ENCODE data around the gene NOTCH2. TPM values are rescaled to one million over a fixed set of nuclear protein-coding genes. Genes with fewer than 3 reads are reported as not detected.
A peak's percentile ranks its signal among the peaks of the same experiment; 100 is the strongest.
"Not testable (repeated sequence)": the region's sequence is repeated elsewhere in the genome, so short reads cannot be mapped to it uniquely, and the experiment has no call there.

Gene NOTCH2
- 179 TPM for total RNA-seq (2013)
- polyA plus RNA-seq (100 to 1,000 TPM in 1 of 3 donors, 10 to 100 TPM in 2; 47.3 to 108 (median 86.6) TPM), polyA minus RNA-seq (236 and 237 TPM in 2 replicates), total RNA-seq (860 to 3,421 (median 1,125) reads per million in 11 experiments)

DNA sequence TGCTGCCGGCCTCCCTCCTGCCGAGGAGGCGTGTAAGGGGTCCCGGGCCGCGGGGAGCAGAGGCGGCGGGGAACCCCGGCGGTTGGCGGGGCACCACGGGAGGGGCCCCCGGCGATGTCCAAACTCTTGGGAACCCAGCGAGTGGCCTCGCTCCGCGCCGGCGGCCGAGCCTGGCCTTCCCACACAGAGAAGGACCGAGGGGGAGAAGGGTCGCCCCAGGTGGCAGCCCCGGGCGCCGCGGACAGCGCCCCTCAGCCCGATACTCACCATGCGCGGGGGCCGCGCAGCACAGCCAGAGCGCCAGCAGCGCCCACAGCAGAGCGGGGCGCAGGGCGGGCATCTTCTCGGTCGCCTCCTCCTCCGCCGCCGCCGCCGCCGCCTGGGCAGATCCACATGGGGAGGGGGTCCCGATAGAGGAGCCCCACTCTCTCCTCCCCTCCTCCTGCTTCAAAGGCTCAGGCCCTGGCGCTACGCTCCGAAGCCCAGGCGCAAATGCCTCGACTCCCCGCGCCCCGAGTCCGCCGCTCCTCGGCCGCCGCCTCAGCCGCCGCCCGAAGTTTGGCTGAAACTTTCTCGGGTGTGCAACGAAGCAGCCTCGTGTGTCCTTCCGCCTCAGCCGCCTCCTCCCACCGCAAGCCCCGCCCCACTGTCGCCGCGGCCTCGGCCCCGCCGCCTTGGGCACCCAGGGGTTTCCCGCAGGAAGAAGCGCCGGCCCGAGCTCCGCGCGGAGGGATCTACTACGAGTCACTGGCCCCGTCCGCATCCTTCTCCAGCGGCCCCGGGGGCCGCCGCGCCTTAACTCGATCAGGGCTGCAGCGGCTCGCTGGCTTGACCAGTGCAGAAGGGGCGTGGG is at the start of gene NOTCH2:
Gene NOTCH2, minus strand, starts transcription at position 596 of the 853 bp plus-strand sequence. Its CDS starts 256 bp downstream, at position 340.
- H2AFZ ChIP-seq (ENCODE audit: insufficient read depth, low read depth, low read length, poor library complexity, severe bottlenecking); intact Hi-C loops (cut with micrococcal nuclease); H3K9me3 Mint-ChIP-seq; H3K4me1 ChIP-seq (ENCODE audit: control insufficient read depth in 1 of 2, insufficient read depth in 2 of 2, low read length in 2 of 2); H3K4me2 ChIP-seq (replicated peaks; ENCODE audit: extremely low read depth, low read length, poor library complexity, severe bottlenecking); H3K36me3 Mint-ChIP-seq; H3K27me3 Mint-ChIP-seq (ENCODE audit: low read depth in 3 of 3); H3K27me3 ChIP-seq (ENCODE audit: control insufficient read depth in 2 of 2, insufficient read depth in 2 of 2, low read length in 2 of 2); H3K36me3 ChIP-seq (replicated peaks in 1 of 2; ENCODE audit: control insufficient read depth in 1 of 2, insufficient read depth in 2 of 2, low read length in 2 of 2); H3K9me3 ChIP-seq (replicated peaks in 1 of 2; ENCODE audit: control insufficient read depth in 1 of 2, insufficient read depth in 1 of 2, low read length in 2 of 2); H4K20me1 ChIP-seq (ENCODE audit: insufficient read depth, low read length): not testable (repeated sequence)
- H3K4me3 ChIP-seq (replicated peaks in 1 of 3; ENCODE audit: low read depth in 2 of 3, low read length in 3 of 3), result peak within 1 kb of the TSS; percentile 35 to 83 (median 60)
- 0% methylated on average over 2 of the region's 95 CpGs for WGBS (ENCODE audit: insufficient coverage)
- DNase-seq, result peak in 2 of 3 donors; percentile 2 to 13
- peak within 1 kb of the TSS; percentile 67 to 76 for H3K4me3 Mint-ChIP-seq
- peak within 1 kb of the TSS in 1 of 2 donors; percentile 51 for H3K27ac ChIP-seq (ENCODE audit: low read depth in 1 of 2, low read length in 2 of 2)
- H3K9ac ChIP-seq (ENCODE audit: insufficient read depth, low read length, poor library complexity, severe bottlenecking), result peak within 1 kb of the TSS; percentile 65
- peaks cover 16% of the 10 kb centered on the region for H3K4me1 Mint-ChIP-seq
- H3K27ac Mint-ChIP-seq, result peak within 1 kb of the TSS in 6 of 7 donors; percentile 18 to 80 (median 74)
- peaks cover 29% of the 10 kb centered on the region for H3K79me2 ChIP-seq (ENCODE audit: insufficient read depth, low read length)

DNA sequence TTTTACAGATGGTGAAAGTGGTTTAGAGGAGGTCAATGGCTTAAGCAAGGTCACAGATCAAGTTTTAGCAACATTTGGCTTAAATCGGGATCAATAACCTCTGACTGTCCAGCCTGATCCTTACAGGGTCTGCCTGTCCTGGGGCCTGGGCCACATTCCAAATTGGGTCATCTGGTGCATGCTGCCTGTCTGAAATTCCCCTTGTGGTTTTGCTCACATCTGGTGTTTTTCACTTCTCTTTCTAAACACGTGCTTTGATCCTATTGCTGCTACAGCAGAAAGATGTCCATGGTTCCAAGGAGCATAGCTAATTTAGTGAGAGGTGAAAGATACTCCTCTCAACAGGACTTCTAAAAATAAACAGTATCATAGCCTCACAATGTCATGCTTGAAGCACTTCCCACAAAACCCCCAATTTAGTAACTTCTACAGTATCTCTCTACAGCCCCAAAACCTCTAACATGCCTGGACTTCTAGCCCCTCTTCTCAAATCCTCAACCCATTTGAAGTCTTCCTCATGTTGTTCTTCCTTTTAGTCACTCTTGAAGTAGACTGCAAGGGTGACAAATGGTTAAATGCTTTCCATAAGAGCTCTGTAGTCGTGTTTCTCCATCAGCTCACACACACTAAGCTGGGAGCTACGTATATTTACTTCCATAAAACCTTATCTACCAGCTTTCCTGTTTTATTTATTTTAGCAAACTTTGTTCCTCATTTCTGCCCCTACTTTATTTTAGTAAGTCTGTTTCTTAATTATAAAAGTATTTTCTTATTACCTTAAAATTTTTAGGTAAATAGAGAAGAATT is 48.1 kb upstream of the NOTCH2 start:
- no CpG with 5 or more reads among the region's 4 CpGs for WGBS (ENCODE audit: insufficient coverage)
- H3K9ac ChIP-seq (ENCODE audit: insufficient read depth, low read length, poor library complexity, severe bottlenecking); H3K79me2 ChIP-seq (ENCODE audit: insufficient read depth, low read length); H2AFZ ChIP-seq (ENCODE audit: insufficient read depth, low read depth, low read length, poor library complexity, severe bottlenecking); H3K36me3 ChIP-seq (replicated peaks in 1 of 2; ENCODE audit: control insufficient read depth in 1 of 2, insufficient read depth in 2 of 2, low read length in 2 of 2); H3K9me3 Mint-ChIP-seq; H3K27me3 ChIP-seq (ENCODE audit: control insufficient read depth in 2 of 2, insufficient read depth in 2 of 2, low read length in 2 of 2); H3K9me3 ChIP-seq (replicated peaks in 1 of 2; ENCODE audit: control insufficient read depth in 1 of 2, insufficient read depth in 1 of 2, low read length in 2 of 2); intact Hi-C loops (cut with micrococcal nuclease); H3K4me2 ChIP-seq (replicated peaks; ENCODE audit: extremely low read depth, low read length, poor library complexity, severe bottlenecking); H3K27me3 Mint-ChIP-seq (ENCODE audit: low read depth in 3 of 3); H4K20me1 ChIP-seq (ENCODE audit: insufficient read depth, low read length); H3K36me3 Mint-ChIP-seq: not testable (repeated sequence)
- peak overlapping the region in 1 of 2 donors; percentile 9 for H3K4me3 Mint-ChIP-seq
- Histone ChIP-seq H3K4me3 (replicated peaks in 1 of 3; ENCODE audit: low read depth in 2 of 3, low read length in 3 of 3) (peak overlapping the region in 1 of 3 experiments; percentile 17), H3K27ac (ENCODE audit: low read depth in 1 of 2, low read length in 2 of 2) (peak overlapping the region in 1 of 2 donors; percentile 86), H3K4me1 (ENCODE audit: control insufficient read depth in 1 of 2, insufficient read depth in 2 of 2, low read length in 2 of 2) (peaks cover 20 to 24% of the 10 kb centered on the region in 2 donors)
- peak overlapping the region; percentile 60 to 95 (median 87) for H3K27ac Mint-ChIP-seq
- H3K4me1 Mint-ChIP-seq, result peaks cover 19% of the 10 kb centered on the region
- peak; percentile 18 to 42 (median 23) for DNase-seq

DNA sequence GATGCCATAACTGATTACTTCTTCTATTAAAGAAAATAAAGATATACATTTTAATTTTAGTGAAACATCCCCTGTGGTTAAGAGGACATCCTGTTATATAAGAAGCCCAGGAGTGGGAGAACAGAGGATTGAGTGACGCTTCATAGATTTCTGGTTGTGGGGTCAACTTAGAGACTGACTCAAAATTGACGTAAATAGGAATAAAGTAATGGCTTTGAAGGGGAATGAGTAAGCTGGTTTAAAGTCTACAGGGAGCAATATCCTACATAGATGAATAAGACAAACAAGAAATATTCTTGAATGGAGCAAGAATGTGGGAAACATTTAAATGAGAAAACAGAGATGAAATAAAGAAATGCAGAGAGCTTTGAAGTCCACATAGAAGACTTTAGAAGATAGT is 46.6 kb upstream of the NOTCH2 start:
- H3K27ac ChIP-seq (ENCODE audit: low read depth in 1 of 2, low read length in 2 of 2); H3K27me3 Mint-ChIP-seq (ENCODE audit: low read depth in 3 of 3); H3K9ac ChIP-seq (ENCODE audit: insufficient read depth, low read length, poor library complexity, severe bottlenecking); H3K36me3 Mint-ChIP-seq; DNase-seq; H4K20me1 ChIP-seq (ENCODE audit: insufficient read depth, low read length); H3K9me3 Mint-ChIP-seq; H3K27ac Mint-ChIP-seq; H3K27me3 ChIP-seq (ENCODE audit: control insufficient read depth in 2 of 2, insufficient read depth in 2 of 2, low read length in 2 of 2); H3K4me2 ChIP-seq (replicated peaks; ENCODE audit: extremely low read depth, low read length, poor library complexity, severe bottlenecking); intact Hi-C loops (cut with micrococcal nuclease); H3K9me3 ChIP-seq (replicated peaks in 1 of 2; ENCODE audit: control insufficient read depth in 1 of 2, insufficient read depth in 1 of 2, low read length in 2 of 2); H3K4me3 Mint-ChIP-seq; H3K4me3 ChIP-seq (replicated peaks in 1 of 3; ENCODE audit: low read depth in 2 of 3, low read length in 3 of 3); H2AFZ ChIP-seq (ENCODE audit: insufficient read depth, low read depth, low read length, poor library complexity, severe bottlenecking); H3K36me3 ChIP-seq (replicated peaks in 1 of 2; ENCODE audit: control insufficient read depth in 1 of 2, insufficient read depth in 2 of 2, low read length in 2 of 2); H3K79me2 ChIP-seq (ENCODE audit: insufficient read depth, low read length): not testable (repeated sequence)
- no CpG with 5 or more reads among the region's 2 CpGs for WGBS (ENCODE audit: insufficient coverage)
- H3K4me1 ChIP-seq (ENCODE audit: control insufficient read depth in 1 of 2, insufficient read depth in 2 of 2, low read length in 2 of 2), result peaks cover 16 to 17% of the 10 kb centered on the region in 2 donors
- peaks cover 17% of the 10 kb centered on the region for H3K4me1 Mint-ChIP-seq

DNA sequence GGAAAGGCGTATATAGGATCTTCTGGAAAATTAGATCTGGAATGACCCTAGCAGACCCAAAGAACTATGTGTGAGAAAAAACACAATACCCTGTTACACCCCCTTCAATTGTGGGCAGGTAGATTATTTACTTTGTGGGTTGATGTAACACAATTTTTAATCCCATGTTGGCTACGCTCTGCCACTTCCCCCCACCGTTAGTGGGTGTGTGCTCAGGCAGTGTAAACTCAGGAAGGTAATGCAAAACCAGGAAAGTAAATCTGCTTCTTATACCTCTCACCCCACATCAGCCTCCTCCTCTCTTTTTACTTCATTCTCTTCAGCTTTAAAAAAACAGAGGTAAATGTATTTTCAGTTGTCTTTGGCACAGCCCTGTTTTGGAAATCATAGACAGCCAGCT is 43.7 kb upstream of the NOTCH2 start:
- H3K4me3 ChIP-seq (replicated peaks in 1 of 3; ENCODE audit: low read depth in 2 of 3, low read length in 3 of 3); H4K20me1 ChIP-seq (ENCODE audit: insufficient read depth, low read length); H3K9me3 ChIP-seq (replicated peaks in 1 of 2; ENCODE audit: control insufficient read depth in 1 of 2, insufficient read depth in 1 of 2, low read length in 2 of 2); H3K4me2 ChIP-seq (replicated peaks; ENCODE audit: extremely low read depth, low read length, poor library complexity, severe bottlenecking); H3K27ac Mint-ChIP-seq; H3K79me2 ChIP-seq (ENCODE audit: insufficient read depth, low read length); DNase-seq; H3K27me3 Mint-ChIP-seq (ENCODE audit: low read depth in 3 of 3); H3K27ac ChIP-seq (ENCODE audit: low read depth in 1 of 2, low read length in 2 of 2); H3K36me3 Mint-ChIP-seq; H3K4me3 Mint-ChIP-seq; intact Hi-C loops (cut with micrococcal nuclease); H2AFZ ChIP-seq (ENCODE audit: insufficient read depth, low read depth, low read length, poor library complexity, severe bottlenecking); H3K9me3 Mint-ChIP-seq; H3K36me3 ChIP-seq (replicated peaks in 1 of 2; ENCODE audit: control insufficient read depth in 1 of 2, insufficient read depth in 2 of 2, low read length in 2 of 2); H3K27me3 ChIP-seq (ENCODE audit: control insufficient read depth in 2 of 2, insufficient read depth in 2 of 2, low read length in 2 of 2); H3K9ac ChIP-seq (ENCODE audit: insufficient read depth, low read length, poor library complexity, severe bottlenecking); H3K4me1 ChIP-seq (ENCODE audit: control insufficient read depth in 1 of 2, insufficient read depth in 2 of 2, low read length in 2 of 2): not testable (repeated sequence)
- H3K4me1 Mint-ChIP-seq, result peaks cover 11% of the 10 kb centered on the region
- no CpG with 5 or more reads among the region's 3 CpGs for WGBS (ENCODE audit: insufficient coverage)
